Esophagus squamous epithelium (tissue), 4 donors: ENCODE measurements around the gene RHO.

Experiments used
- CTCF ChIP-seq, 6 experiments: fragments of 450-650 bp in 4 of 6; fragments of 200-600 bp in 2 of 6; sonication (generic) in 2 of 6; IDR thresholded peaks; one replicate each; pipeline ENCODE4 v1.5.1; 2016 to 2019; ENCODE audit warnings: antibody characterized with exemption in 6 of 6, mild to moderate bottlenecking in 4 of 6, moderate library complexity in 4 of 6
- POLR2A ChIP-seq, 4 donors: fragments of 450-650 bp; IDR thresholded peaks; one replicate each; pipeline ENCODE4 v1.6.1; 2017; ENCODE audit warnings: antibody characterized with exemption in 4 of 4, mild to moderate bottlenecking in 4 of 4, moderate library complexity in 3 of 4

DNA sequence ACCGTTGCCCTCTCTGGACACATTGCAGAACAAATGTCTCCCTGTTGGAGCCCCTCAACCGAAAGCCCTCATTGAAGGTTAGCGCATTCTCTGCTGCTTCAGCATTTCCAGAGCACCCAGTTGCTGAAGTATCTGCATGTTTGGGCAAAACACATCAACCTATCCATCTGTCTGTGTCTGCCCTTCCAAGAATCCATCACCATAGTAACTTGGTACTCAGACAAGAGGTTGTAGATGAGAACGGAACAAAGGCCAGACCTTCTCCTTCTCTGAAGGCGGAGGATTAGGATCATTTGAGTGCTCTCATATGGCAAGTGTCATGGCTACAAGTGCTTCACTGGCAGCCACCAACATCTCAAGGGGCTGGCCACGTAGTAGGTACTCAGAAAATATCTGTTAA, 23.1 kb upstream of the RHO start:
- TF ChIP-seq CTCF (IDR thresholded peaks at IDR 0.05) (no peak), POLR2A (IDR thresholded peaks at IDR 0.05) (no peak)
